ENCODE measurements around the gene PAIP1.

PAIP1 gene

DNA sequence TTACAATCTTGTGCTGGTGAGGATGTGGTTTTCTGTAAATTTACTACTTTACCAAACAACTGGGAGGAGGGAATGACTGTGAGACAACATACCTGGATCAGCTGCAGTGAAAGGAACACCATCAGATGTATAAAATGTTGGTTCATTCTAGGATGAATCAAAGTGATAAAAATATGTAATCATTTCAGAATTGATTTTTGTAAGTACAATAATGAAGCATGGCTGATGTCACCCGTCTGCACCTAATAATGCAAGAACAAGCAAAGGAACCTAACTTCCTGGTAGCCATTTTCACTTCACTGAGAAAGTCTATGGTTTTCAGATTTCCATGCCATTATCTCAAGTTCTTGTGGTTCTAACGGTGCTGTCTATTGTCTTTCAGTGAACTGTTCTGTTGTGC is 23.2 kb downstream of the PAIP1 start:
- TF ChIP-seq, protein P1, sequence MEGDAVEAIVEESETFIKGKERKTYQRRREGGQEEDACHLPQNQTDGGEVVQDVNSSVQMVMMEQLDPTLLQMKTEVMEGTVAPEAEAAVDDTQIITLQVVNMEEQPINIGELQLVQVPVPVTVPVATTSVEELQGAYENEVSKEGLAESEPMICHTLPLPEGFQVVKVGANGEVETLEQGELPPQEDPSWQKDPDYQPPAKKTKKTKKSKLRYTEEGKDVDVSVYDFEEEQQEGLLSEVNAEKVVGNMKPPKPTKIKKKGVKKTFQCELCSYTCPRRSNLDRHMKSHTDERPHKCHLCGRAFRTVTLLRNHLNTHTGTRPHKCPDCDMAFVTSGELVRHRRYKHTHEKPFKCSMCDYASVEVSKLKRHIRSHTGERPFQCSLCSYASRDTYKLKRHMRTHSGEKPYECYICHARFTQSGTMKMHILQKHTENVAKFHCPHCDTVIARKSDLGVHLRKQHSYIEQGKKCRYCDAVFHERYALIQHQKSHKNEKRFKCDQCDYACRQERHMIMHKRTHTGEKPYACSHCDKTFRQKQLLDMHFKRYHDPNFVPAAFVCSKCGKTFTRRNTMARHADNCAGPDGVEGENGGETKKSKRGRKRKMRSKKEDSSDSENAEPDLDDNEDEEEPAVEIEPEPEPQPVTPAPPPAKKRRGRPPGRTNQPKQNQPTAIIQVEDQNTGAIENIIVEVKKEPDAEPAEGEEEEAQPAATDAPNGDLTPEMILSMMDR (IDR thresholded peaks at IDR 0.05; ENCODE audit: control extremely low read depth, extremely low read depth, low read depth, missing control alignments): no peak
- no peak for DNase-seq (ENCODE audit: extremely low spot score)
- POLR2A ChIA-PET: no interaction called here
- CTCF ChIA-PET: interaction anchor here (1.4 kb wide), 1 partner anchor 11 kb away, joined by 7 read pairs; no protein-coding TSS in a partner anchor

DNA sequence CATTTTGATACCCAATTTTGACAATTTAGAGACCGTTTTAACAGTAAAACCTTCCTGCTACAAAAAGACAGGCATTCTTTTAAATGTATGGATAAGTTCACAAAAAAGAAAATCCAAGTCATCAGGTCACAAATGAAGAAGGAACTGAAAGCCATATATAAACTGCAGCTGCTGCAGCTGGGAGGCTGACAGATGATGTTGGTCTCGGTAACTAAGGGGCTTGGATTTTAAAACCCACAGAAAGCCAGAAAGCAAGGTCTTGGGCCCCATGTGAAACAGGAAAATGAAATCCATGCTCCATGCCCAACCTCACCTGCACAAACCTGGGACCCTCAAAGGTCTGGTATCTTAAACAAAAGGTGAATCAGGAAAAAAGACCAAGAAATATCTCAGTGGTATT is 26.2 kb downstream of the PAIP1 start:
- TF ChIP-seq, protein P1 (IDR thresholded peaks at IDR 0.05; ENCODE audit: control extremely low read depth, extremely low read depth, low read depth, missing control alignments): no peak
- no peak for DNase-seq (ENCODE audit: extremely low spot score)
- CTCF ChIA-PET: interaction anchor here (1.1 to 1.8 kb wide), 2 partner anchors 11 to 14 kb away, joined by 3 to 7 read pairs; no protein-coding TSS in a partner anchor
- POLR2A ChIA-PET: no interaction called here

DNA sequence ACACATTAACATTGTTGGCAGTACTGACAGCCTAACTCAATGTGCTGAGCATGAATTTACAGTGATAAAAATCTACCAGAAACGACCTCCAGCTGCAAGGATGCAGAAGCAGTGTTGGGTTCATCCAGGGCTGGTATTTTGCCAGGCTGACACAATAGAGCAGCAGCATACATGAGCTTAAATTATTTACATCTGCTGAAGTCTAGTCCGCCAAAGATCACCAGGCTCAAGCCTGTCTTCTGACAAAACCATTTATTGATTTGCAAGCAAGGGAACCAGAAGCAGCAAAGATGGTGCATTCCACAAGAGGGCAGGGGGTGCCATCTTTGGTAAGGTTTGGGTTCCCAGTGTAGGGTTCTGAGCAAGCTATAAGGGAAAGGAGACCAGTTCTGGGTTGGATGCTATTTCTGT is 33.2 kb downstream of the PAIP1 start:
- TF ChIP-seq, protein P1 (IDR thresholded peaks at IDR 0.05; ENCODE audit: control extremely low read depth, extremely low read depth, low read depth, missing control alignments): no peak
- POLR2A ChIA-PET: interaction anchor here (1.9 kb wide), 1 partner anchor 40 kb away, joined by 5 read pairs; the partner anchor contains the start of gene TMEM267
- no peak for DNase-seq (ENCODE audit: extremely low spot score)
- CTCF ChIA-PET: interaction anchor here (1.0 to 1.7 kb wide), 2 partner anchors 9 to 134 kb away, joined by 3 to 4 read pairs; partner anchors contain the start of gene C5orf34

DNA sequence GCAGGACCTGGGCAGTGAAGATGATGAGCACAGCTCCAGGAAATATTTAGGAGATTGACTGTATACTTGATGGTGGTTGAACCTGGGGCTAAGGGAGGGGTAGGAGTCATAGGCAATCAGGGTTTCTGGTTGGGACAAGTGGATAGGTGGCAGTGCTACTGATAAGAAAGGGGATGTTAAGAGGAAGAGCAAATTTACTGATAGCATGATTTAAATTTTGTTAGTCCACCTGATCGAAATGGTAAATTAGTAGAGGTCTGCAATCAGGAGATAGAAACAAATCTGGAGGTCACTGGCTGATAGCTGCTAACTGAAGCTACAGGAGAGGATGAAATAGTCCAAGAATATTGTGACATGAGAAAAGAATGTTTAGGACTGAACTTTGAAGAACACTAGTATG is 36.3 kb downstream of the PAIP1 start:
- ChIA-PET POLR2A (no interaction called here), CTCF (interaction anchor here (1.0 kb wide), 1 partner anchor 20 kb away, joined by 3 read pairs; no protein-coding TSS in a partner anchor)
- TF ChIP-seq, protein P1 (IDR thresholded peaks at IDR 0.05; ENCODE audit: control extremely low read depth, extremely low read depth, low read depth, missing control alignments): no peak
- DNase-seq (ENCODE audit: extremely low spot score): no peak

DNA sequence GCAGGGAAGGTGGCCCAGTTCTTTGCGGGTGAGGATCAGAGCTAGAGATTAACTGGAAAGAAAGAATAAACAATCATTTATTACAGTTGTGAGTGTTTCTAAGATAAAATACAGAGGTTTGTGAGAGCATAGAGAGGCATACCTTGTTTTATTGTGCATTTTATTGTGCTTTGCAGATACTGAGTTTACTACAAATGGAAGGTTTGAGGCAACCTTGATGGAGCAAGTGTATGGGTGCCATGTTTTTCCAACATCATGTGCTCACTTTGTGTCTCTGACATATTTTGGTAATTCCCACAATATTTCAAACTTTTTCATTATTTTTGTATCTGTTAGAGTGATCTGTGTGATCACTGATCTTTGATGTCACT is 41.2 kb downstream of the PAIP1 start:
- DNase-seq (ENCODE audit: extremely low spot score): no peak
- TF ChIP-seq, protein P1 (IDR thresholded peaks at IDR 0.05; ENCODE audit: control extremely low read depth, extremely low read depth, low read depth, missing control alignments): no peak
- ChIA-PET POLR2A (interaction anchor here (1.2 kb wide), 1 partner anchor 32 kb away, joined by 10 read pairs; the partner anchor contains the start of gene TMEM267), CTCF (interaction anchor here (1.5 to 2.7 kb wide), 2 partner anchors 8 to 32 kb away, joined by 4 to 13 read pairs; partner anchors contain the start of gene TMEM267)

DNA sequence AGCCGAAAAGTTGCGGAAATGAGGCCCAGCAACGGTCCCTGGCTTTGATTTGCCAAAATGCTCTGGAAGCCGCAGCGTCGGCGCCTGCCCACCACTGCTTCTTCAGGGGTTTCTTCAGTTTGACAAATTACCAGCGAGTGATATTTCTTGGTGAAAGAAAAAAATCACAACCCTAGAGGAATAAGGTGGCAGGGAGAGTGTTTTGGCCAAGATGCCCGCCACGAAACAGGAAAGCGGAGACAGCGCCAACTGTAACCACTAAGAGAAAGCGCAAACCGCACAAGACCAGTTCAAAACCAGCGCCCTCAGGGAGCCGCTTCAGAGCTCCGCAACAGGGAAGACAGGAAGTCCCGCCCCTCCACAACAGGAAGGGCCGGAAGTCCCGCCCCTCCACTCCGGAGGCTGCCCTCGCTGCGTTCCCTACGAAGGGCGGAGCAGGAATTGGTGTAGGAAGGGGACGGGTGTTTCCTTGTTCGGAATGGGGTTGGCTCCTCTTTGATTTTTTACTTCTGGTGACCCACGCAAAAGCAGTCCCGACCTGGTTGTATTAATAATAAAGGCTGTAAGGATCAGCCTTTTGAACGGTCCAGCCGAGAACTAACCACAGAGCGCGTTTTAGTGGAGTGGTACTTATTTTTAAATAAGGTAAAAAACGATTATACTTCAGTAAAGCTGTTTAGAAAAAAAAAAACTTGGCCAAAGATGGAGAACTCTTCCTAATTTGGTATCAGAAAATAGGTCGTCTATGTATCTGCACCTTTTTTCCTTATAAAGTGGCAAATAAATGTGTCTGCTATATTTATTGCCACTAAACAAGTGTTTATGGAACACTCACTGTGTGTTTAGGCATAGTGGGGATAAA is 41.8 kb downstream of the PAIP1 start, which contains the start of gene C5orf34:
C5orf34 (minus strand) TSS at position 333 of the 862 bp plus-strand sequence. CDS start 5,809 bp downstream, outside the sequence.
- peak; percentile 96 for DNase-seq (ENCODE audit: extremely low spot score)
- ChIA-PET POLR2A (interaction anchor here (1.2 kb wide), 1 partner anchor 31 kb away, joined by 10 read pairs; the partner anchor contains the start of gene TMEM267), CTCF (interaction anchor here (0.6 to 2.7 kb wide), 4 partner anchors 8 to 31 kb away, joined by 3 to 13 read pairs (median 4); partner anchors contain the start of gene TMEM267)
- TF ChIP-seq, protein P1 (IDR thresholded peaks at IDR 0.05; ENCODE audit: control extremely low read depth, extremely low read depth, low read depth, missing control alignments): no peak
